T47D (cell line): ENCODE data around the gene SNCB.

Experiments
- DNase-seq, 2 experiments: peaks; one replicate each; pipeline versions ENCODE4 v3.0.0 to v3.0.0-alpha.2; 2011 to 2012; ENCODE audit warnings: low read depth in 1 of 2, low spot score in 1 of 2
- JUND ChIP-seq: IDR thresholded peaks from 2 replicates; pipeline ENCODE4 v1.6.1; 2012; ENCODE audit warnings: low read depth
- in situ Hi-C: cut with HindIII; loops from 2 replicates; pipeline ENCODE4 v1.10.0; 2016; ENCODE audit warnings: low sequenced_read_pairs, low pct_unique_long_range_greater_than_20kb

Gene SNCB

GRCh38 chr5:176636426-176636825 is 6.1 kb upstream of the SNCB start:
- TF ChIP-seq JUND: no peak
- DNase-seq: no peak
- in situ Hi-C loops: no loop called here

- DNase-seq: no peak
- no peak for TF ChIP-seq JUND
- in situ Hi-C loops: no loop called here
These were observed 3.3 kb upstream of the SNCB start for GRCh38 chr5:176633598-176633997.

- in situ Hi-C loops: no loop called here
- no peak for TF ChIP-seq JUND
- no peak for DNase-seq
These were observed 2.4 kb upstream of the SNCB start for GRCh38 chr5:176632745-176633144.

DNA sequence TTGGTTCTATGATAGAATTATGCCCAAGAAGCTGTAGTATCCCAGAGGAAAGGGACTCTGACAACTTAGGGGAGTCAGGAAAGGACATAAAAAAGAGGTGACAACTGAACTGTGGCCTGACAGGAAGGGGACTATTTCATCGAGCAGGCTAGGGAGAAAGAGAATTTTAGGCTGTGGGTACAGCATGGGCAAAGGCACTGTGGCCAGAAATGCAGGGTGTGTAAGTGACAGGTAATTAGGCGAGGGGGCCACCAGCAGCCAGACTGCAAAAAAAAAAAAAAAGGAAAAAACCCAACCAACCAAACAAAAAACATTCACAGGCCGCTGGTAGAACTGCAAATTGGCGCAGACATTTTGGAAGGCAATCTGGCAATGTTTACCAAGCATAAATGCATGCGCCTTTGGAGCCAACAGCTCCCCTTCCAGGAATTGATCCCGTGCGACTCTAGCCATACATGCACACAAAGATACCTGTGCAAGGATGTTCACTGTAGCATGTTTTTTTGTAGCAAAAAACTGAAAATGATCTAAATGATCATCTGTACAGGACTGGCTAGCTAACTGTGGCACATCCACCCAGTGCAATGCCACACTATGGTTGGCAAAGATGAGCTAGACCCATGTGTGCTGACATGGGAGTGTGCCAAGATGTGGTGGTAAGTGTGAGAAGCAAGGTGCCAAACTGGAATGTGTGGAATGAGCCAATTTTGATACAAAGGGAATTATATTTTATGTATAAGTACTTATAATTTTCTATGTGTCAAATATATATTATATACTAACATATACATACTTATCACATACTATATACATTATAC is 1.3 kb upstream of the SNCB start:
- no peak for TF ChIP-seq JUND
- DNase-seq: no peak
- in situ Hi-C loops: no loop called here

- in situ Hi-C loops: no loop called here
- no peak for TF ChIP-seq JUND
- peak in 1 of 2 experiments; percentile 72 for DNase-seq
These were observed 418 bp upstream of the SNCB start for GRCh38 chr5:176630681-176631222.

GRCh38 chr5:176629317-176629852 is 949 bp downstream of the SNCB start:
- TF ChIP-seq JUND: no peak
- DNase-seq: no peak
- in situ Hi-C loops: no loop called here

DNA sequence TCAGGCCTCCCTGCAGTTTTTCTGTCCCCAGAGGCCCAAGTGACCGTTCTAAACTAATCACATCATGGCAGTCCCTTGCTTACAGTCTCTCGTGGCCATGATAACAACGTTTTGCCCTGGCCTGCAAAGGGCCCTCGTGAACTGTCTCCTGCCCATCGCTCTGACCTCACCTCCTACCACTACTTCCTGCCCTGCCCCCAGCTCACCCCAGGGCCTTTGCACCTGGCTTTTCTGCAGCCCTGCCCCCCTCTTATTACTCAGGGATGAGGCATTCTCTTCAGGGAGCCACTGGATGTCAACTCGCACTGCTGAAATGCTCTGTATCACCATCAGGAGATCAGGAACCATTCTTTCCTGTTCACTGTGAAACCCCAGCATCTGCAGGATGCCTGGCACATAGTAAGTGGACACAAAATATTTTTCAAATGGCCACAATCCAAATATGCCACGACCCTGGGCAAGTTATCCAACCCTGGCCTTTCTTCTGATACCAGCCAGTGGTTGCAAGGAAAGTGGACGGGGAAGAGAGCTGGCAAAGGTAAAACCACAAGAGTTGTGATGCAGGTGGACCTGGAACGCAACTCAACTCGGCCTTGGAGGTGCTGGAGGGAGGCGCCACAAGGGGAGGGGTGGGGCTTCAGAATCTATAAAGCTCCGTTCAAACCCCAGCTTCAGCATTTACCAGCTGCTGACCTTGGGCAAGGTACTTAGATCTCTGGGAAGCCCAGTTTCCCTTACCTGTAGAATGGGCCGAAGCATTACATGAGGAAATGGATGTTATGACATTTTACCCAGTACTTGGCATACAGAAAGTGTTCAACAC is 1.7 kb downstream of the SNCB start:
- in situ Hi-C loops: no loop called here
- TF ChIP-seq JUND: no peak
- no peak for DNase-seq

DNA sequence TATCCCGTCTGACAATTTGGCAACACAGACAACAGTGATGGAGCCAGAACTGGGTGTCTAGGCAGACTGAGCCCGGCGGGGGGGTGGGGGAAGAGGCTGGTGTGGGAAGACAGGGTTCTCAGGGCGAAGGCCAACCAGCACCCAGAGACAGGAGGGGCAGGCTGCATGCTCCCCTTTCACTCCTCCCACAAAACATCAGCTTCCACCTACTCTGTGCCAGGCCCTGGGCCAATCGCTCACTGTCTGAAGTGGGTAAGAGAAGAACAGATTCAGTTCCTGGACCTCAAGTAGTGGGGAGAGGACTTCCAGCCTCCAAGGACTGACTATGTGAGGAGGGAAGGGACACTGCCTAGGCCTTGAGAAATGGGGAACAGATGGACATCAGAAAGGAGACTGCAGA is 2.8 kb downstream of the SNCB start:
- TF ChIP-seq JUND: no peak
- no peak for DNase-seq
- in situ Hi-C loops: no loop called here

- no peak for TF ChIP-seq JUND
- in situ Hi-C loops: no loop called here
- no peak for DNase-seq
These were observed 3.5 kb downstream of the SNCB start for GRCh38 chr5:176626876-176627236.

- in situ Hi-C loops: no loop called here
- DNase-seq: no peak
- no peak for TF ChIP-seq JUND
These were observed 4.1 kb downstream of the SNCB start for GRCh38 chr5:176625966-176626875.

GRCh38 chr5:176625512-176625911 is 4.8 kb downstream of the SNCB start:
- TF ChIP-seq JUND: no peak
- in situ Hi-C loops: no loop called here

DNA sequence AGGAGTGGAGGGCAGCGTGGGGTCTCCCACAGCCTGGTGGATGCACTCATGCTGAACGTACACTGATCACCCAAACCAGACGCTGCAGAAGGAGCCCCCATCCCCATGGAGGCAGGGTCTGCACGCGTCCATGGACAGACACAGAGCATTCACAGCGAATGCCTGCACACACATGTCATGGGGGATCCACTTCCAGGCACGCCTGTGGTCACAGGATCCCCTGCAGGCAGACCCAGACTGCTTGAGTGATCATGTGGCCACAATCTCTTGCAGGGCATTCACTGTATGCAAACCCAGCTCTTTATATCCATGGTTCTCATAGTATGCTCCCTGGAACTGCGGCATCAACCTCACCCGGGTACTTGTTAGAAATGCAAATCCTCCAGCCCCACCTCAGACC is 5.4 kb downstream of the SNCB start:
- TF ChIP-seq JUND: no peak
- DNase-seq: no peak
- in situ Hi-C loops: no loop called here

More at GRCh38 chr5:176625512-176625911, 4.8 kb downstream of the SNCB start:
- no peak for DNase-seq
